Upper lobe of left lung (tissue), 6 donors: ENCODE results near the gene PRRC2C. TPM values are rescaled to one million over a fixed set of nuclear protein-coding genes. Genes with fewer than 3 reads are reported as not detected.

ENCODE experiments used
- ATAC-seq, 2 donors: fragments of 200-7000 bp; cut with Tn5 transposase; one replicate each; pipeline ENCODE4 v1.9.1; 2022; ENCODE audit warnings: mild to moderate bottlenecking in 2 of 2, moderate library complexity in 2 of 2; ENCODE audit not compliant: low FRiP score in 2 of 2
- DNase-seq, 2 donors: peaks; one replicate each; pipeline ENCODE4 v3.0.0-alpha.2; 2019 to 2020
- H3K27ac ChIP-seq, 4 donors: fragments of 200-600 bp; sonication (generic); one replicate each; pipeline ENCODE4 v1.5.1; 2016 to 2019
- H3K27me3 ChIP-seq, 4 donors: fragments of 200-600 bp; sonication (generic); one replicate each; pipeline ENCODE4 v1.5.1; 2017 to 2019
- H3K36me3 ChIP-seq, 4 donors: fragments of 200-600 bp; sonication (generic); one replicate each; pipeline ENCODE4 v1.5.1; 2016 to 2019
- H3K4me1 ChIP-seq, 4 donors: fragments of 200-600 bp; sonication (generic); one replicate each; pipeline ENCODE4 v1.5.1; 2018 to 2019
- H3K4me3 ChIP-seq, 4 donors: fragments of 200-600 bp; sonication (generic); one replicate each; pipeline ENCODE4 v1.5.1; 2017 to 2019; ENCODE audit warnings: mild to moderate bottlenecking in 2 of 4, moderate library complexity in 1 of 4
- H3K9me3 ChIP-seq, 4 donors: fragments of 200-600 bp; sonication (generic); one replicate each; pipeline ENCODE4 v1.5.1; 2018 to 2019
- EP300 ChIP-seq, 4 donors: sonication (generic); formaldehyde crosslinking; IDR thresholded peaks; one replicate each; pipeline ENCODE4 v1.5.1; 2017; ENCODE audit warnings: antibody characterized with exemption in 4 of 4, control low read depth in 2 of 4
- POLR2A ChIP-seq, 4 donors: fragments of 450-650 bp; IDR thresholded peaks; one replicate each; pipeline ENCODE4 v1.5.1; 2016 to 2017; ENCODE audit warnings: antibody characterized with exemption in 4 of 4, mild to moderate bottlenecking in 2 of 4
- POLR2AphosphoS5 ChIP-seq, 2 donors: sonication (generic); formaldehyde crosslinking; IDR thresholded peaks; one replicate each; pipeline ENCODE4 v1.5.1; 2017; ENCODE audit warnings: antibody characterized with exemption in 2 of 2
- WGBS, 2 donors: methylation state at CpG; one replicate each; pipeline ENCODE4 v1.1.5; 2017 to 2018; 5-methylcytosine and 5-hydroxymethylcytosine counted together
- total RNA-seq, 6 donors: library from RNA; depleted of rRNA in 4 of 6; stranded (reverse); fragments of >200 nt in 4 of 6; gene quantifications; one replicate each; pipeline versions ENCODE4 v1.1.0 to v1.2.1, GENCODE V29; 2016 to 2021
- TF ChIP-seq, protein P1 (sequence below), 6 experiments: fragments of 450-650 bp in 4 of 6; fragments of 200-600 bp in 2 of 6; sonication (generic) in 2 of 6; IDR thresholded peaks; one replicate each; pipeline ENCODE4 v1.5.1; 2016 to 2019; ENCODE audit warnings: antibody characterized with exemption in 6 of 6
- donor health status: DM: no; HTN: no; CAD: no; lungs with moderate emphysema.
- donor health status: DM: no; HTN: yes; CAD: no; lungs with severe emphysema.

Gene PRRC2C
- total RNA-seq, 6 donors from 2014 or later = 92.8 to 131 (median 112) TPM

DNA sequence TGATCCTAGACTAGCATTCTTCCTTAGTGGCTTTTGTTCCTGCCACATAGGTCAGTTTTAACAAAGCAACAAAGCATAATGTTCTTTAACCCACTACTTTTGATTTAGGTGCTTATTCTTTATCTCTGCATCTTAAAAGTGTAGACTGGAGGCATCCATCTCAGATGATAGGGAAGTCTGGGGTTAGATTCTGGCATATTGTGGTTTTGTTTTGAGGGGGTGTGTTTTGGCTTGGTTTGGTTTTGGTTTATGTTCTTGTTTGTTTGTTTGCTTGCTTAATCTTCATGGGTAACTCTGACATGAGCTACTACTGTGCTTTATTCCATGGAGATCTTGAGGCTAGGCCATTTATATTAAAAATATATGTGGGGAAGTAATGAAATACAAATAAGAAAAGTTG lies 96.4 kb downstream of the PRRC2C start:
- DNase-seq (no peak), ATAC-seq (no peak)
- no peaks in the 10 kb centered on the region for H3K9me3 ChIP-seq
- TF ChIP-seq POLR2AphosphoS5 (IDR thresholded peaks at IDR 0.05) = no peak
- no peak for TF ChIP-seq EP300 (IDR thresholded peaks at IDR 0.05)
- TF ChIP-seq, protein P1, sequence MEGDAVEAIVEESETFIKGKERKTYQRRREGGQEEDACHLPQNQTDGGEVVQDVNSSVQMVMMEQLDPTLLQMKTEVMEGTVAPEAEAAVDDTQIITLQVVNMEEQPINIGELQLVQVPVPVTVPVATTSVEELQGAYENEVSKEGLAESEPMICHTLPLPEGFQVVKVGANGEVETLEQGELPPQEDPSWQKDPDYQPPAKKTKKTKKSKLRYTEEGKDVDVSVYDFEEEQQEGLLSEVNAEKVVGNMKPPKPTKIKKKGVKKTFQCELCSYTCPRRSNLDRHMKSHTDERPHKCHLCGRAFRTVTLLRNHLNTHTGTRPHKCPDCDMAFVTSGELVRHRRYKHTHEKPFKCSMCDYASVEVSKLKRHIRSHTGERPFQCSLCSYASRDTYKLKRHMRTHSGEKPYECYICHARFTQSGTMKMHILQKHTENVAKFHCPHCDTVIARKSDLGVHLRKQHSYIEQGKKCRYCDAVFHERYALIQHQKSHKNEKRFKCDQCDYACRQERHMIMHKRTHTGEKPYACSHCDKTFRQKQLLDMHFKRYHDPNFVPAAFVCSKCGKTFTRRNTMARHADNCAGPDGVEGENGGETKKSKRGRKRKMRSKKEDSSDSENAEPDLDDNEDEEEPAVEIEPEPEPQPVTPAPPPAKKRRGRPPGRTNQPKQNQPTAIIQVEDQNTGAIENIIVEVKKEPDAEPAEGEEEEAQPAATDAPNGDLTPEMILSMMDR (IDR thresholded peaks at IDR 0.05) = no peak
- TF ChIP-seq POLR2A (IDR thresholded peaks at IDR 0.05) = no peak
- H3K27me3 ChIP-seq = no peaks in the 10 kb centered on the region
- H3K27ac ChIP-seq = no peak overlapping the region
- peaks cover 43 to 99% (median 70%) of the 10 kb centered on the region in 4 donors for H3K36me3 ChIP-seq
- H3K4me3 ChIP-seq = no peak overlapping the region
- no peaks in the 10 kb centered on the region for H3K4me1 ChIP-seq

DNA sequence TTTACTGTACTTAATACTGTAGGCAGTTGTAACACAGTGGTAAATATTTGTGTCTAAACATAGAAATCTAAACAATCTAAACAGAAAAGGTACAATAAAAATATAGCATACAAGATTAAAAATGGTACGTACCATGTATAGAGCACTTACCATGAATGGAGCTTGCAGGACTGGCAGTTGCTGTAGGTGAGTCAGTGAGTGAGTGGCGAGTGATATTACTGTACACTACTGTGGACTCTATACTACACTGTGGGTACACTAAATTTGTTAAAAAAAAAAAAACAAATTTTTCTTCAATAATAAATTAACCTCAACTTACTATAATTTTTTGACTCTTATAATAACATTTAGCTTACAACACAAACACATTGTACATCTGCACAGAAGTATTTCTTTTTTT lies 97.3 kb downstream of the PRRC2C start:
- no peak overlapping the region for H3K4me3 ChIP-seq
- TF ChIP-seq POLR2AphosphoS5 (IDR thresholded peaks at IDR 0.05) (no peak), POLR2A (IDR thresholded peaks at IDR 0.05) (no peak), EP300 (IDR thresholded peaks at IDR 0.05) (no peak)
- TF ChIP-seq, protein P1 (IDR thresholded peaks at IDR 0.05) = no peak
- 92 to 97% methylated on average over 2 of the region's 2 CpGs for WGBS, 2 donors
- H3K27me3 ChIP-seq = no peaks in the 10 kb centered on the region
- H3K36me3 ChIP-seq = peaks cover 43 to 99% (median 70%) of the 10 kb centered on the region in 4 donors
- DNase-seq (no peak), ATAC-seq (no peak)
- no peaks in the 10 kb centered on the region for H3K9me3 ChIP-seq
- H3K4me1 ChIP-seq = no peaks in the 10 kb centered on the region
- no peak overlapping the region for H3K27ac ChIP-seq

DNA sequence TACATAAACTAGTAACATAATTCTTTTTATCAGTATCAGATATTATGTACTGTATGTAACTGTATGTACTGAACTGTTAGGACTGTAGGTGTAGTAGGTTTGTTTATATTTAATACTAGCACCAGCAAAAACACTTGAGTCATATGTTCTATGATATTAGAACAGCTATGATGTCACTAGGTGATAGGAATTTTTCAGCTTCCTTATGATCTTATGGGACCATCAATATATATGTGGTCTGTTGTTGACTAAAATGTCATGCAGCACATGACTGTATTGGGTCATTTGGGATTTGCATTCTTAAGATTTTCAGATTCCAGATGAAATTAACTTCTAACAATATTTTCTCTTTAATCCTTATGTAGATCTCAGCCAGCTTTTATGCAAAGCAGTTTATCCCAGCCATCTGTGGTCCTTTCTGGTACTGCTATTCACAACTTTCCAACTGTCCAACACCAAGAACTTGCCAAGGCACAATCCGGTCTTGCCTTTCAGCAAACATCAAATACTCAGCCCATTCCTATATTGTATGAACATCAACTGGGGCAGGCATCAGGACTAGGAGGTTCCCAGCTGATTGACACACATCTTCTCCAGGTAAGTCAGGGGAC lies 98.4 kb downstream of the PRRC2C start:
- Histone ChIP-seq H3K4me3 (no peak overlapping the region), H3K9me3 (no peaks in the 10 kb centered on the region), H3K27ac (no peak overlapping the region), H3K4me1 (no peaks in the 10 kb centered on the region), H3K27me3 (no peaks in the 10 kb centered on the region), H3K36me3 (peaks cover 46 to 99% (median 68%) of the 10 kb centered on the region in 4 donors)
- ATAC-seq (no peak), DNase-seq (no peak)
- TF ChIP-seq, protein P1 (IDR thresholded peaks at IDR 0.05) = no peak
- TF ChIP-seq POLR2AphosphoS5 (IDR thresholded peaks at IDR 0.05) = no peak
- TF ChIP-seq EP300 (IDR thresholded peaks at IDR 0.05) = no peak
- no peak for TF ChIP-seq POLR2A (IDR thresholded peaks at IDR 0.05)
- WGBS, 2 donors = 84 to 86% methylated on average over 1 of the region's 1 CpG

DNA sequence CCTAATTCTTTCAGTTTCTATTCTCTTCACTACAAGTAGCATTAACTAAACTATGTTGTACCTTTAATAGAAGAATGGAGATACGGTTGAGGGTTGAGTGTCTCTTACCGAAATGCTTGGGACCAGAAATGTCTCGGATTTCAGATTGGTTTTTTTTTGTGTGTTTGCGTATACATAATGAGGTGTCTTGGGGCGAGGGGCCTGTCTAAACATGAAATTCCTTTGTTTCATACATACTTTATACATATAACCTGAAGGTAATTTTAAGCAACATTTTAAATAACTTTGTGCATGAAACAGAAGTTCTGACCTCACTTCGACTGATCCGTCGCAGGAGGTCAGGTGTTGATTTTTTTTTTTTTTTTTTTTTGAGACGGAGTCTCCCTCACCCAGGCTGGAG lies 100.4 kb downstream of the PRRC2C start:
- WGBS, 2 donors = 91 to 95% methylated on average over 9 of the region's 9 CpGs
- ATAC-seq (no peak), DNase-seq (no peak)
- H3K4me1 ChIP-seq = no peaks in the 10 kb centered on the region
- H3K27me3 ChIP-seq = no peaks in the 10 kb centered on the region
- H3K4me3 ChIP-seq = no peak overlapping the region
- no peaks in the 10 kb centered on the region for H3K9me3 ChIP-seq
- TF ChIP-seq, protein P1 (IDR thresholded peaks at IDR 0.05) = no peak
- TF ChIP-seq POLR2AphosphoS5 (IDR thresholded peaks at IDR 0.05) (no peak), EP300 (IDR thresholded peaks at IDR 0.05) (no peak), POLR2A (IDR thresholded peaks at IDR 0.05) (no peak)
- no peak overlapping the region for H3K27ac ChIP-seq
- peaks cover 34 to 99% (median 65%) of the 10 kb centered on the region in 4 donors for H3K36me3 ChIP-seq

DNA sequence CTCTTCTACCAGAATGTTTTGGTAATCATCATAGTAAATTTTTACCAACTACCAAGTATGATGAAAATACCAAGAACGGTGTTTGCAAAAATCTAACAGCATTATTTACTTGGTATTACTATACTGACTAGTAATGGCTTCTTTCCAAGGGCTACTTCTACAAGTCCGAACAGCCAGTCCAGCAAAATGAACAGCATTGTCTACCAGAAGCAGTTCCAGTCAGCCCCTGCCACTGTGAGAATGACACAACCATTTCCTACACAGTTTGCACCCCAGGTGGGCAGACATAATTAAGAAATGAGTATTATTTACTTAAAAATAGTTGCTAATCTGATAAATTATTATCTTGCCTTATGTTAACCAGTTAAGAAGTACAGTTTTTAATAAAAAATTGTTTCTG lies 102.9 kb downstream of the PRRC2C start:
- Histone ChIP-seq H3K27ac (no peak overlapping the region), H3K36me3 (peaks cover 44 to 99% (median 71%) of the 10 kb centered on the region in 4 donors), H3K4me3 (no peak overlapping the region), H3K27me3 (no peaks in the 10 kb centered on the region), H3K9me3 (no peaks in the 10 kb centered on the region), H3K4me1 (no peaks in the 10 kb centered on the region)
- DNase-seq (no peak), ATAC-seq (no peak)
- TF ChIP-seq POLR2A (IDR thresholded peaks at IDR 0.05) = no peak
- no peak for TF ChIP-seq EP300 (IDR thresholded peaks at IDR 0.05)
- TF ChIP-seq POLR2AphosphoS5 (IDR thresholded peaks at IDR 0.05) = no peak
- TF ChIP-seq, protein P1 (IDR thresholded peaks at IDR 0.05) = no peak
- WGBS, 2 donors = 85 to 90% methylated on average over 2 of the region's 2 CpGs
